H1 (cell line): ENCODE measurements around the gene SOS1. TPM values are rescaled to one million over a fixed set of nuclear protein-coding genes. Genes with fewer than 3 reads are reported as not detected.

Experiments used
- CTCF ChIA-PET: fragments of 300-600 bp; sonication (Branson Sonifier 250); formaldehyde crosslinking; loops from one replicate; lab custom pipeline; 2021; ENCODE audit not compliant: partially characterized antibody; lab: Charles Lee
- POLR2A ChIA-PET: fragments of 300-600 bp; sonication (Branson Sonifier 250); formaldehyde crosslinking; loops from one replicate; lab custom pipeline; 2021; ENCODE audit warnings: inconsistent platforms; ENCODE audit not compliant: partially characterized antibody; lab: Charles Lee
- DNase-seq, 2 experiments: peaks; one replicate each; pipeline versions ENCODE4 v3.0.0 to v3.0.0-alpha.2; 2010 to 2022; ENCODE audit warnings: low spot score in 2 of 2, low read depth in 1 of 2, mixed read lengths in 1 of 2
- FAIRE-seq: peaks from 2 replicates; lab custom pipeline; 2011; peaks lifted over from hg19 to GRCh38; lab: Jason Lieb, UNC
- H2AFZ ChIP-seq: 2 replicates; pipeline ENCODE4 v1.8.1; 2012; ENCODE audit warnings: low read length, inconsistent platforms
- H2AK5ac ChIP-seq: 2 replicates; pipeline ENCODE4 v1.6.1; 2013; ENCODE audit warnings: low read depth, low read length
- H2BK120ac ChIP-seq: replicated peaks from 2 replicates; pipeline ENCODE3; 2013; ENCODE audit warnings: low read depth, low read length, inconsistent platforms
- H2BK12ac ChIP-seq: 2 replicates; pipeline ENCODE4 v1.6.1; 2013; ENCODE audit warnings: low read depth, low read length
- H2BK15ac ChIP-seq: 2 replicates; pipeline ENCODE4 v1.6.1; 2013; ENCODE audit warnings: low read length
- H2BK20ac ChIP-seq: 2 replicates; pipeline ENCODE4 v1.6.1; 2013; ENCODE audit warnings: low read length
- H2BK5ac ChIP-seq: 2 replicates; pipeline ENCODE4 v1.6.1; 2013; ENCODE audit warnings: low read depth, low read length
- H3K14ac ChIP-seq: 2 replicates; pipeline ENCODE4 v1.6.1; 2013; ENCODE audit warnings: inconsistent platforms; ENCODE audit not compliant: insufficient read length
- H3K18ac ChIP-seq: 2 replicates; pipeline ENCODE4 v1.6.1; 2013; ENCODE audit warnings: low read length; ENCODE audit errors: extremely low read depth
- H3K23ac ChIP-seq: 2 replicates; pipeline ENCODE4 v1.6.1; 2013; ENCODE audit warnings: inconsistent platforms; ENCODE audit not compliant: insufficient read length
- H3K23me2 ChIP-seq: 2 replicates; pipeline ENCODE4 v1.6.1; 2013; ENCODE audit warnings: low read depth, low read length
- H3K27ac ChIP-seq: 2 replicates; pipeline ENCODE4 v1.6.1; 2011; ENCODE audit warnings: low read depth, low read length, inconsistent platforms
- H3K27me3 ChIP-seq, 4 experiments: replicated peaks in 1 of 4; 1 replicate in 1 of 4; 2 replicates in 3 of 4; pipeline versions ENCODE4 v1.6.1 to v1.8.1; 2011 to 2013; ENCODE audit warnings: low read length in 3 of 4, mild to moderate bottlenecking in 3 of 4, inconsistent platforms in 2 of 4, mixed read lengths in 2 of 4, moderate library complexity in 1 of 4; ENCODE audit not compliant: control insufficient read depth in 3 of 4, insufficient read depth in 3 of 4; ENCODE audit errors: extremely low read depth in 1 of 4
- H3K36me3 ChIP-seq, 4 experiments: 2 replicates each; pipeline versions ENCODE4 v1.6.1 to v1.8.1; 2011 to 2013; ENCODE audit warnings: mild to moderate bottlenecking in 4 of 4, low read length in 3 of 4, moderate library complexity in 2 of 4, control low read depth in 1 of 4, inconsistent platforms in 1 of 4; ENCODE audit not compliant: insufficient read depth in 4 of 4, control insufficient read depth in 2 of 4
- H3K4ac ChIP-seq: replicated peaks from 2 replicates; pipeline ENCODE3; 2013; ENCODE audit warnings: low read length, low read depth, mixed read lengths, inconsistent platforms; ENCODE audit not compliant: insufficient read length
- H3K4me1 ChIP-seq, 4 experiments: replicated peaks in 1 of 4; 1 replicate in 1 of 4; 2 replicates in 3 of 4; pipeline versions ENCODE4 v1.6.1 to v1.8.1; 2011 to 2013; ENCODE audit warnings: low read length in 3 of 4, inconsistent platforms in 2 of 4, mixed read lengths in 1 of 4; ENCODE audit not compliant: insufficient read depth in 4 of 4, control insufficient read depth in 3 of 4
- H3K4me2 ChIP-seq, 2 experiments: 2 replicates each; pipeline versions ENCODE4 v1.6.1 to v1.8.1; 2011 to 2013; ENCODE audit warnings: low read depth in 2 of 2, low read length in 2 of 2, control low read depth in 1 of 2, inconsistent platforms in 1 of 2, mild to moderate bottlenecking in 1 of 2; ENCODE audit not compliant: insufficient read depth in 1 of 2
- H3K4me3 ChIP-seq, 4 experiments: fragments of 200-600, 300-600 bp in 1 of 4; sonication (generic), shearing (Covaris generic), sonication (Bioruptor Twin) in 1 of 4; 2 replicates each; pipeline versions ENCODE4 v1.5.1 to v1.8.1; 2011 to 2016; ENCODE audit warnings: low read length in 4 of 4, low read depth in 3 of 4, control low read depth in 2 of 4, inconsistent platforms in 2 of 4, mild to moderate bottlenecking in 2 of 4, mixed read lengths in 1 of 4, moderate library complexity in 1 of 4; ENCODE audit not compliant: insufficient read depth in 2 of 4; ENCODE audit errors: extremely low read depth in 1 of 4
- H3K56ac ChIP-seq: replicated peaks from 2 replicates; pipeline ENCODE3; 2013; ENCODE audit warnings: low read depth, mild to moderate bottlenecking, mixed read lengths, low read length, inconsistent platforms; ENCODE audit not compliant: insufficient read length
- H3K79me1 ChIP-seq: 2 replicates; pipeline ENCODE4 v1.6.1; 2013; ENCODE audit warnings: low read depth, low read length, control low read depth
- H3K79me2 ChIP-seq, 2 experiments: 2 replicates each; pipeline versions ENCODE4 v1.6.1 to v1.8.1; 2012 to 2013; ENCODE audit warnings: low read length in 2 of 2, mild to moderate bottlenecking in 2 of 2, inconsistent platforms in 1 of 2; ENCODE audit not compliant: insufficient read depth in 2 of 2, control insufficient read depth in 1 of 2
- H3K9ac ChIP-seq, 4 experiments: replicated peaks in 1 of 4; 1 replicate in 1 of 4; 2 replicates in 3 of 4; pipeline versions ENCODE4 v1.6.1 to v1.8.1; 2011 to 2013; ENCODE audit warnings: low read depth in 3 of 4, low read length in 3 of 4, control low read depth in 2 of 4, mild to moderate bottlenecking in 2 of 4, moderate library complexity in 2 of 4, inconsistent platforms in 1 of 4; ENCODE audit errors: extremely low read depth in 1 of 4
- H3K9me3 ChIP-seq, 2 experiments: 2 replicates each; pipeline versions ENCODE4 v1.6.1 to v1.8.1; 2012 to 2013; ENCODE audit warnings: mild to moderate bottlenecking in 2 of 2, moderate library complexity in 2 of 2, control low read depth in 1 of 2, inconsistent platforms in 1 of 2, low read depth in 1 of 2, low read length in 1 of 2, mixed read lengths in 1 of 2; ENCODE audit not compliant: insufficient read depth in 2 of 2
- H4K20me1 ChIP-seq, 2 experiments: replicated peaks in 1 of 2; 2 replicates each; pipeline versions ENCODE3 to v1.8.1; 2011 to 2013; ENCODE audit warnings: inconsistent platforms in 2 of 2, low read length in 2 of 2, mild to moderate bottlenecking in 1 of 2; ENCODE audit not compliant: insufficient read depth in 2 of 2, control insufficient read depth in 1 of 2
- H4K5ac ChIP-seq: 2 replicates; pipeline ENCODE4 v1.6.1; 2013; ENCODE audit warnings: low read length, low read depth, mixed read lengths, inconsistent platforms; ENCODE audit not compliant: insufficient read length
- H4K8ac ChIP-seq: 2 replicates; pipeline ENCODE4 v1.8.0; 2013; ENCODE audit warnings: mild to moderate bottlenecking, moderate library complexity, low read length, inconsistent platforms; ENCODE audit not compliant: insufficient read depth; ENCODE audit errors: extremely low read depth
- H4K91ac ChIP-seq: replicated peaks from 2 replicates; pipeline ENCODE3; 2013; ENCODE audit warnings: low read length, mixed read lengths, inconsistent platforms; ENCODE audit not compliant: insufficient read length
- ASH2L ChIP-seq: fragments of 200-600, 300-600 bp; sonication (generic); IDR thresholded peaks from one replicate; pipeline ENCODE4 v1.7.1; 2017; ENCODE audit warnings: low read length
- CBX5 ChIP-seq: fragments of 300-800, 300-1000 bp; sonication (generic); IDR thresholded peaks from 2 replicates; pipeline ENCODE4 v1.7.1; 2016; ENCODE audit warnings: antibody characterized with exemption, low read length, low read depth
- CHD1 ChIP-seq: IDR thresholded peaks from 2 replicates; pipeline ENCODE4 v1.6.1; 2012; ENCODE audit warnings: low read depth, low read length, improper control_type of control experiment
- CHD2 ChIP-seq: IDR thresholded peaks from 2 replicates; pipeline ENCODE4 v1.6.1; 2012; ENCODE audit warnings: low read length, improper control_type of control experiment
- CREB1 ChIP-seq: IDR thresholded peaks from 2 replicates; pipeline ENCODE4 v1.6.1; 2012; ENCODE audit warnings: inconsistent platforms
- GTF2F1 ChIP-seq: IDR thresholded peaks from 2 replicates; pipeline ENCODE4 v1.6.1; 2012; ENCODE audit warnings: low read depth, low read length, improper control_type of control experiment, borderline replicate concordance
- KDM1A ChIP-seq: fragments of 200-600, 300-600 bp; sonication (generic); IDR thresholded peaks from 2 replicates; pipeline ENCODE4 v1.7.1; 2016; ENCODE audit warnings: mild to moderate bottlenecking, low read length, borderline replicate concordance
- SIN3A ChIP-seq, 2 experiments: IDR thresholded peaks in 1 of 2; conservative IDR thresholded peaks in 1 of 2; 2 replicates each; pipeline ENCODE4 v1.6.1; 2011 to 2012; ENCODE audit warnings: low read length in 2 of 2, improper control_type of control experiment in 1 of 2, low read depth in 1 of 2, mild to moderate bottlenecking in 1 of 2
- SIX5 ChIP-seq: IDR thresholded peaks from 2 replicates; pipeline ENCODE4 v1.6.1; 2011; ENCODE audit warnings: mild to moderate bottlenecking, low read depth, low read length
- WGBS, 2 experiments: shearing (Covaris generic) in 1 of 2; methylation state at CpG; one replicate each; pipeline versions ENCODE4 v1.1.6 to v1.1.7; 2013 to 2015; ENCODE audit warnings: low lambda C conversion rate in 2 of 2, mixed read lengths in 2 of 2, inconsistent platforms in 1 of 2, low coverage in 1 of 2, missing lambda C conversion rate in 1 of 2; ENCODE audit not compliant: insufficient replicate concordance in 2 of 2, insufficient coverage in 1 of 2, insufficient read length in 1 of 2; ENCODE audit errors: extremely low coverage in 1 of 2, missing lambda C conversion rate in 1 of 2; 5-methylcytosine and 5-hydroxymethylcytosine counted together
- polyA plus RNA-seq, 7 experiments: library from polyadenylated mRNA; depleted of rRNA in 3 of 7; stranded (reverse) in 5 of 7; unstranded in 2 of 7; fragments of >200 nt in 5 of 7; fragments of 200-250 nt in 2 of 7; gene quantifications; 1 replicate in 5 of 7; 2 replicates in 1 of 7; 4 replicates in 1 of 7; pipeline versions ENCODE4 v1.2.1 to v1.2.3, GENCODE V29; 2011 to 2013; ENCODE audit warnings: missing spikeins in 2 of 7, mixed read lengths in 2 of 7
- total RNA-seq: library from RNA; stranded (reverse); fragmentation: NEBNext Ultra II Directional; extraction: Animal tissue kit (Norgen Biotek cat#: 25700); gene quantifications from 2 replicates; pipeline ENCODE4 v1.2.1, GENCODE V29; 2021

The SOS1 gene
- total and polyA plus RNA-seq, 2 of the 8 experiments (the other 6 are each of a cell fraction or from before 2014, with no cell fraction given): 25.7 to 27.0 TPM

DNA sequence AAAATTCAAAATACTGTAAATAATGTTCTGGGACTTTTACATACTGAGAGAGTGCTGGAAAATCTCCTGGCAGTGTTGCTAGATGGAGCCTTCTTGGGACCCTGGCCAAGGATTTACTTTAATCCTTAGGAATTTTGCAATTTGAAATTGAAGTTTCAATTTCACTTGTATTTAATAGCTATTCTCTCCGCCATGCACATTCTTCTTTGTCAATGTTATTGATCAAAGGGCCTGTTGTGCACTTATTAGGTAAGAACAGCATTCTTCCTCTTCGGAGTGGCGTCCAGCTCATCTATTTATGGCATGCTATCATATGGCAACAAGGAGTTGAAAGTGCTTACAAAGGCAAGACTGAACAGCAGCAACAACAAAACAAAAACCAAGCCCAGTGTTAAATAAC lies 40.1 kb upstream of the SOS1 start:
- FAIRE-seq (no peak), DNase-seq (no peak)
- Histone ChIP-seq H3K4ac (no peak overlapping the region), H2BK15ac (no peak overlapping the region), H3K4me3 (no peak overlapping the region), H3K27ac (no peak overlapping the region), H3K18ac (no peak overlapping the region), H2BK12ac (no peak overlapping the region), H2AFZ (no peak overlapping the region), H3K27me3 (no peaks in the 10 kb centered on the region), H3K4me2 (no peak overlapping the region), H4K20me1 (no peaks in the 10 kb centered on the region), H3K36me3 (no peaks in the 10 kb centered on the region), H3K79me2 (no peaks in the 10 kb centered on the region), H2AK5ac (no peak overlapping the region), H3K23ac (no peak overlapping the region), H4K5ac (no peak overlapping the region), H3K9ac (no peak overlapping the region), H3K23me2 (no peaks in the 10 kb centered on the region), H2BK5ac (no peak overlapping the region), H3K4me1 (peaks cover 0 to 2% (median 0%) of the 10 kb centered on the region in 4 experiments; a peak in 1 of 7 replicates), H4K8ac (no peak overlapping the region), H3K14ac (no peak overlapping the region), H3K9me3 (no peaks in the 10 kb centered on the region), H4K91ac (no peak overlapping the region), H3K79me1 (no peaks in the 10 kb centered on the region), H2BK120ac (no peak overlapping the region), H3K56ac (no peak overlapping the region), H2BK20ac (no peak overlapping the region)
- POLR2A ChIA-PET: interaction anchor here (0.6 kb wide), 1 partner anchor 465 kb away, joined by 3 read pairs; no protein-coding TSS in a partner anchor
- CTCF ChIA-PET: interaction anchor here (0.9 to 1.5 kb wide), 3 partner anchors 19 to 68 kb away, joined by 3 to 5 read pairs (median 3); no protein-coding TSS in a partner anchor
- WGBS, 2 experiments: 96% methylated on average over 3 of the region's 3 CpGs; no CpG with 5 or more reads in 1 of the 2 experiments
- no peak for TF ChIP-seq ASH2L
- no peak for TF ChIP-seq CBX5
- no peak for TF ChIP-seq SIN3A (conservative IDR thresholded peaks at IDR 0.05 in 1 of 2, IDR thresholded peaks at IDR 0.05 in 1 of 2; ENCODE audit: low read depth in 1 of 2, low read length in 2 of 2)
- no peak for TF ChIP-seq GTF2F1
- no peak for TF ChIP-seq CREB1
- TF ChIP-seq SIX5: no peak
- TF ChIP-seq KDM1A: no peak
- TF ChIP-seq CHD1: no peak
- TF ChIP-seq CHD2: no peak
